Stimulated activated CD4-positive, alpha-beta T cell treated with anti-CD3 and anti-CD28 coated beads, Interleukin-4, amount 100 ng/mL, for 48 hours (primary cell): Measurements from ENCODE around the gene HSPBP1.
"Not testable (repeated sequence)": the region's sequence is repeated elsewhere in the genome, so short reads cannot be mapped to it uniquely, and the experiment has no call there.

Experiments
- DNase-seq, 2 donors: peaks; one replicate each; pipeline ENCODE4 v3.0.0-alpha.2; 2020; ENCODE audit warnings: low read depth in 2 of 2

The HSPBP1 gene

GRCh38 chr19:55239004-55239403, 40.9 kb downstream of the HSPBP1 start:
- DNase-seq: no peak

DNA sequence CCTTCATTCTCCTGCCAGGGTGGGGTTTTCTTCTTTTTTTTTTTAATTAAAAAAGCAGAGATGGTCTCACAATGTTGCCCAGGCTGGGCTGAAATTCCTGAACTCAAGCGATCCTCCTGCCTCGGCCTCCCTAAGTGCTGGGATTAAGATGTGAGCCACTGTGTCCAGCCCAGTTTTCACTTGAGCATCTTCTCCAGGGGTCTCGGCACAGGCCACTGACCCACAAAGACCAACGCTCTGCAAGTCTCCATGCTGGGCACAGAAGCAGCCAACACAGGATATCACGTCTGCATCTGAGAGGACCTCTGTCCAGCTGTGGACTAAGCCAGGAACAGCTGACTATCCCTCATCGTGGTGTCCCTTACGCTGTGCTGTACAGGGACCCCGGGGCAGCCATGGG, 41.9 kb downstream of the HSPBP1 start:
- DNase-seq: no peak

- DNase-seq: no peak
Measured at GRCh38 chr19:55232986-55233385, 46.9 kb downstream of the HSPBP1 start.

- no peak for DNase-seq
Measured at GRCh38 chr19:55232286-55232602, 47.7 kb downstream of the HSPBP1 start.

- no peak for DNase-seq
Measured at GRCh38 chr19:55231391-55232285, 48.3 kb downstream of the HSPBP1 start.

DNA sequence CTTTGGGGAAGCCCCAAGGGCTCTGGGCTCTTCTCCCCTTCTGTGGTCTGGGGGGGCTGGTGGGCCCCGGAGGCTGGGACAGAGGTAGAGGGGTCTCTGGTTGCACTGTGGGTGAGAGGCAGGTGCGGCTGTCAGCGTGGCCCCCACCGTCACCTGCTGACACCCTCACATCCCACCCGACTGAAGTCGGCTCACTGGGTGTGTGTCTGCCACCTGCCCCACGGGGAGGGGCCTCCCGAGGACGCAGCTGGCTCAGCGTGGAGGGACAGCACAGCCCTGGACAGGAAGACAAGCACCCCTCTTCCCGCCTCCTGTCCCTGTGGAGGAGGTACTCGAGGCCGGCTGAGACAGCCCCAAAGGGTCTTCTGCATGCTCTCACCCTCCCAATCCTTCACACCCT, 49.1 kb downstream of the HSPBP1 start:
- no peak for DNase-seq

DNA sequence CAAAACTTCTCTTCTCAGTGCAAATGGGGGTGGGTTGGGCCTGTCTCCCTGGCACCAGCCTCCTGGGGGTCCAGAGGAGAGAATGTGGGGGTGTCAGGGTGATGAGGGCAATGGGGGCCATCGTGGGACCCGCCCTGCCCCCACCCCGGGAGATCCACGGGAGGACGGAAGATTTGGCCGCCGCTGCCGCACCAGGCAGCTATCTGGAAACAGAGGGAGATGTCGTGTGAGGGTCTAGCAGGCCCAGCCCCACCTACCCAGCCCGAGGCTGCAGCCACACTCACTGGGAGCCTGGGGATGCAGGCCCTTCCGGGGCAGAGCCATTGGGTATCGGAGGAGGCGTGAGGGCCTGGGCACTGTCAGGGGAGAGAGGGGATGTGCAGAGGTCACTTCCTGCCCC, 49.6 kb downstream of the HSPBP1 start:
- DNase-seq: no peak

- DNase-seq: no peak
Measured at GRCh38 chr19:55229789-55230182, 50.1 kb downstream of the HSPBP1 start.

- no peak for DNase-seq
Measured at GRCh38 chr19:55229145-55229788, 50.6 kb downstream of the HSPBP1 start.

- DNase-seq: no peak
Measured at GRCh38 chr19:55228403-55229031, 51.4 kb downstream of the HSPBP1 start, which contains the start of gene TMEM86B. Gene TMEM86B (minus strand): TSS chr19:55228763. CDS start chr19:55228741, 22 bp downstream.

DNA sequence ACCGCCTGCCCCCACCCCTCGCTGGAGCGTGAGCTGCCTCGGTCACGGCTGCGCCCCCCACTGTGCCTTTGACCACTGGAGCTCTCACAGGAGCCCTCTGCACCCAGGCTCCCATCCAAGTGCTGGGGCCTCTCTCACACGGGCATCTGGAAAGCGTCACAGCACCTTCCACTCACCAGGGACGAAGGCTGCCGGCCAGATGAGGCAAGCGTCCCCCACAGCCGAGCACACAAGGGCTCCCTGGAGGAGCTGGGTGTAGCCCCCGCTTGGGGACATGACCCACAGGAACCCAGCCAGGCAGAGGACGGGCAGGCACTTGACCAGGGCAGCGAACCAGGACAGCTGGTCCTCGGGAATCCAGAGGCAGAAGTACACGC, 51.9 kb downstream of the HSPBP1 start:
- DNase-seq: no peak

DNA sequence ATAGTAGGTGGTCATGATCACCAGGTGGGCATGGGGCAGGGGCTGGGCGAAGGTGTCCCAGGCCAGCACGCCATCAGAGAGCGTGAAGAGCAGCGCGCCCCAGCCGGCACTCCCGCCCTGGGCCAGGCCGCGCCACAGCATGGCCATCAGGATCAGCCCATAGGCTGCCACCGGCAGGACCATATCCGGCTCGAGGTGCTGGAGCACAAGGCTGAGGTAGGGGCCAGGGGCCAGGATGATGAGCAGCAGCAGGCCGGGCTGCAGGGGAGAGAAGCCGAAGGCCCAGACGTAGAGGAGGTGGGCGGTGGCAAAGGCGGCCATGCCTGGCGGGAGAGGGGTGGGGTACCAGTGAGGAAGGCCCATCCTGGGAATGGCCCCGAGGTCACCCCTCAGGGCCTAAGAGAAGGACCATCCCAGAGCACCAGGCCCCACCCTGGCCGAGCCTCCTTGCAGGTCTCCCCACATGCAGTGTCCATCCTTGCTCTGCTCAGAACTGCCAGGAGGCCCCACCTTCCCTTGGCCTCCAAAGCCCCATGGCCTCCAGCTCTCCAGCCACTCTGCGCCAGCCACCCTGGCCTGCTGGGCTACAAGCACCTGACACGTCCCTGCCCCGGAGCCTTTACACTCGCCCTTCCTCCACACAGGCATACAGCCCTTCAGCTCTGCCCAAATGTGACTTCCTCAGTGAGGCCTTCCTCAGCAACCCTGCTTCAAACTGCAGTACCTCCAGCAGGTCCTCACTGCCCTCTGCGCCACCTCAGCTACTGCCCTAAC, 52.5 kb downstream of the HSPBP1 start:
- no peak for DNase-seq

GRCh38 chr19:55226788-55227187, 53.1 kb downstream of the HSPBP1 start:
- no peak for DNase-seq

GRCh38 chr19:55226273-55226672, 53.6 kb downstream of the HSPBP1 start:
- DNase-seq: no peak

GRCh38 chr19:55225415-55225958, 54.4 kb downstream of the HSPBP1 start:
- DNase-seq: no peak

DNA sequence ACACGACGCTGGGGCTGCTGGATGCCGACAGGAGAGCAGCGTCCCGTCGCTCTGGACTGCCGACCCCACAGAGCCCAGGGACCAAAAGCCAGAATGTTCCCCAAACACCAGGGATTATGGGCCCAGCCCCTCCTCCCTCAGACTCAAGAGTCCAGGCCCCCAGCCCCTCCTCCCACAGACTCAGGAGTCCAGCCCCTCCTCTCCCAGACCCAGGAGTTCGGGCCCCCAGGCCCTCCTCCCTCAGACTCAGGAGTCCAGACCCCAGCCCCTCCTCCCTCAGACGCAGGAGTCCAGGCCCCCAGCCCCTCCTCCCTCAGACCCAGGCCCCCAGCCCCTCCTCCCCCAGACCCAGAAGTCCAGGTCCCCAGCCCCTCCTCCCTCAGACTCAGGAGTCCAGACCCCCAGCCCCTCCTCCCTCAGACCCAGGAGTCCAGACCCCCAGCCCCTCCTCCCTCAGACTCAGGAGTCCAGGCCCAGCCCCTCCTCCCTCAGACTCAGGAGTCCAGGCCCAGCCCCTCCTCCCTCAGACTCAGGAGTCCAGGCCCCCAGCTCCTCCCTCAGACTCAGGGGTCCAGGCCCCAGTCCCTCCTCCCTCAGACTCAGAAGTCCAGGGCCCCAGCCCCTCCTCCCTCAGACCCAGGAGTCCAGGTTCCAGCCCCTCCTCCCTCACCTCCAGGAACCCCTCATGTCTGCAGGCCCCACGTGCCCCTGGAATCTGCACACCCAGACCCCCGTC, 55.1 kb downstream of the HSPBP1 start:
- DNase-seq: not testable (repeated sequence)

- no peak for DNase-seq
Measured at GRCh38 chr19:55224038-55224665, 55.8 kb downstream of the HSPBP1 start.

- DNase-seq: no peak
Measured at GRCh38 chr19:55223291-55224037, 56.4 kb downstream of the HSPBP1 start.

- no peak for DNase-seq
Measured at GRCh38 chr19:55220525-55220924, 59.4 kb downstream of the HSPBP1 start.
